ENCODE data around the gene CCDC148.

CCDC148 gene

GRCh38 chr2:158378926-158379325 lies 77.6 kb downstream of the CCDC148 start:
- DNase-seq (ENCODE audit: low read depth in 1 of 2, low spot score in 1 of 2): no peak
- H3K4me3 ChIP-seq (replicated peaks; ENCODE audit: insufficient read depth, low read length): no peak overlapping the region
- TF ChIP-seq CTCF (IDR thresholded peaks at IDR 0.05; ENCODE audit: insufficient read depth, low read length) (no peak), SPI1 (IDR thresholded peaks at IDR 0.05; ENCODE audit: borderline replicate concordance, low read depth) (no peak), POLR2AphosphoS5 (IDR thresholded peaks at IDR 0.05; ENCODE audit: low read depth) (no peak), GABPA (IDR thresholded peaks at IDR 0.05; ENCODE audit: low read depth) (no peak)
- TF ChIP-seq, protein P1, sequence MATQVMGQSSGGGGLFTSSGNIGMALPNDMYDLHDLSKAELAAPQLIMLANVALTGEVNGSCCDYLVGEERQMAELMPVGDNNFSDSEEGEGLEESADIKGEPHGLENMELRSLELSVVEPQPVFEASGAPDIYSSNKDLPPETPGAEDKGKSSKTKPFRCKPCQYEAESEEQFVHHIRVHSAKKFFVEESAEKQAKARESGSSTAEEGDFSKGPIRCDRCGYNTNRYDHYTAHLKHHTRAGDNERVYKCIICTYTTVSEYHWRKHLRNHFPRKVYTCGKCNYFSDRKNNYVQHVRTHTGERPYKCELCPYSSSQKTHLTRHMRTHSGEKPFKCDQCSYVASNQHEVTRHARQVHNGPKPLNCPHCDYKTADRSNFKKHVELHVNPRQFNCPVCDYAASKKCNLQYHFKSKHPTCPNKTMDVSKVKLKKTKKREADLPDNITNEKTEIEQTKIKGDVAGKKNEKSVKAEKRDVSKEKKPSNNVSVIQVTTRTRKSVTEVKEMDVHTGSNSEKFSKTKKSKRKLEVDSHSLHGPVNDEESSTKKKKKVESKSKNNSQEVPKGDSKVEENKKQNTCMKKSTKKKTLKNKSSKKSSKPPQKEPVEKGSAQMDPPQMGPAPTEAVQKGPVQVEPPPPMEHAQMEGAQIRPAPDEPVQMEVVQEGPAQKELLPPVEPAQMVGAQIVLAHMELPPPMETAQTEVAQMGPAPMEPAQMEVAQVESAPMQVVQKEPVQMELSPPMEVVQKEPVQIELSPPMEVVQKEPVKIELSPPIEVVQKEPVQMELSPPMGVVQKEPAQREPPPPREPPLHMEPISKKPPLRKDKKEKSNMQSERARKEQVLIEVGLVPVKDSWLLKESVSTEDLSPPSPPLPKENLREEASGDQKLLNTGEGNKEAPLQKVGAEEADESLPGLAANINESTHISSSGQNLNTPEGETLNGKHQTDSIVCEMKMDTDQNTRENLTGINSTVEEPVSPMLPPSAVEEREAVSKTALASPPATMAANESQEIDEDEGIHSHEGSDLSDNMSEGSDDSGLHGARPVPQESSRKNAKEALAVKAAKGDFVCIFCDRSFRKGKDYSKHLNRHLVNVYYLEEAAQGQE (IDR thresholded peaks at IDR 0.05; ENCODE audit: insufficient replicate concordance, low read depth): no peak

DNA sequence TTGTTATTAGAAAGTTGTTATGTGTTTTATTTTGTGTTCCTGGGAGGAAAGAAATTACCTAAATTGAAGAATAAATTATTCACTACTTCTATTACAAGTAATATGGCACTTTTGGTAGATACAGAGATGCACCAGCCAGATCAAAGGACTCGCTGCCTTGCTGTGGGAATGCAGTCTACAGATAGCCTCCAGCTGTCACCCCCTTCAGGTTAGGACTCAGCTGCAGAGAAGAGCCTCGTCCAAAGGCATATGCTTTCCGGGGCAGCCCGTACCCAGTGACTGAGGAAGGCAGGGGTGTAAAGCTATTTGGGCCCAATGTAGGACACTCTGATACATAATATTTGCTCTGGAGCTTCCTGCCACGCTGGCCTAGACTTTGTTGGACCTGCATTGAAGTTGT lies 90.2 kb downstream of the CCDC148 start:
- DNase-seq (ENCODE audit: low read depth in 1 of 2, low spot score in 1 of 2): no peak
- TF ChIP-seq POLR2AphosphoS5 (IDR thresholded peaks at IDR 0.05; ENCODE audit: low read depth) (no peak), GABPA (IDR thresholded peaks at IDR 0.05; ENCODE audit: low read depth) (no peak)
- TF ChIP-seq, protein P1 (IDR thresholded peaks at IDR 0.05; ENCODE audit: insufficient replicate concordance, low read depth): no peak

More at GRCh38 chr2:158378926-158379325, 77.6 kb downstream of the CCDC148 start:
- Histone ChIP-seq H3K27ac (replicated peaks) (no peak overlapping the region), H3K27me3 (ENCODE audit: insufficient read depth, poor library complexity, severe bottlenecking) (peaks cover 1% of the 10 kb centered on the region)

GRCh38 chr2:158359846-158360245 lies 96.7 kb downstream of the CCDC148 start:
- TF ChIP-seq SPI1 (IDR thresholded peaks at IDR 0.05; ENCODE audit: borderline replicate concordance, low read depth): no peak
- TF ChIP-seq CTCF (IDR thresholded peaks at IDR 0.05; ENCODE audit: insufficient read depth, low read length): no peak
- TF ChIP-seq, protein P1 (IDR thresholded peaks at IDR 0.05; ENCODE audit: insufficient replicate concordance, low read depth): no peak
- TF ChIP-seq GABPA (IDR thresholded peaks at IDR 0.05; ENCODE audit: low read depth): no peak
- TF ChIP-seq POLR2AphosphoS5 (IDR thresholded peaks at IDR 0.05; ENCODE audit: low read depth): no peak
- H3K27ac ChIP-seq (replicated peaks): no peak overlapping the region
- no peaks in the 10 kb centered on the region for H3K27me3 ChIP-seq (ENCODE audit: insufficient read depth, poor library complexity, severe bottlenecking)
- DNase-seq (ENCODE audit: low read depth in 1 of 2, low spot score in 1 of 2): no peak
- no peak overlapping the region for H3K4me3 ChIP-seq (replicated peaks; ENCODE audit: insufficient read depth, low read length)

More for the DNA sequence above, 90.2 kb downstream of the CCDC148 start:
- Histone ChIP-seq H3K27me3 (ENCODE audit: insufficient read depth, poor library complexity, severe bottlenecking) (no peaks in the 10 kb centered on the region), H3K4me3 (replicated peaks; ENCODE audit: insufficient read depth, low read length) (no peak overlapping the region), H3K27ac (replicated peaks) (no peak overlapping the region)

All from HL-60 (cell line).